GM21515 (cell line): Measurements from ENCODE around the gene STX10.
"Not testable (repeated sequence)": the region's sequence is repeated elsewhere in the genome, so short reads cannot be mapped to it uniquely, and the experiment has no call there.

ENCODE experiments used
- ATAC-seq: cut with Tn5 transposase; IDR thresholded peaks from one replicate; pipeline ENCODE4 v1.9.1; 2021; ENCODE audit not compliant: unreplicated experiment

Gene STX10

DNA sequence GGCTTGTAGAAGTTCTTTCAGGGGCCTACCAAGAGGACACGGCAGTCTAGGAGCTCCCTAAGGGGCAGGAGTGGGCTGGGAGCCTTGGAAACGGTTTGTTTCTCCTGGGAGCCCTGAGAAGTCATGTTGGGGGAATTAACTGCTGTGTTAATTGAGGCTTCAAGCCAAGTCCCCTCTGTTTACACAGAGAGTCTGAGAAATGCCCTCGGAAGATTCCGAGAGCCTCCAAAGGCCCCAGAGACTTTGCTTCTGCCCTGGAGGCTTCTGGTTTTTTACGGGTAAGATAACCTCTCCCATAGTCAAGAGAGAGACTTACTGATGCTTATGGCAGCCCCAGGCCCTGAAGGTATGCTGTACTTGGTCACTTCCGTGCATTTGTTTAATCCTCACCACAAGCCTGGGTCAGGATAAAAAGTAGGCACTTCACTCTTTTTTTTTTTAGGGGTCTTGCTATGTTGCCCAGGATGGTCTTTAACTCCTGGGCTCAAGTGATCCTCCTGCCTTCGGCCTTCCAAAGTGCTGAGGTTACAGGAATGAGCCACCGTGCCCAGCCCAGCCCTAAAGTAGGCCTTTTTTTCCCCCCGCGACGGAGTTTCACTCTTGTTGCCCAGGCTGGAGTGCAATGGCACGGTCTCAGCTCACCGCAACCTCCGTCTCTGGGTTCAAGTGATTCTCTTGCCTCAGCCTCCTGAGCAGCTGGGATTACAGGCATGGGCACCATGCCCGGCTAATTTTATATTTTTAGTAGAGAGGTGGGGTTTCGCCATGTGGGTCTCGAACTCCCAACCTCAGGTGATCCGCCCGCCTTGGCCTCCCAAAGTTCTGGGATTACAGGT, 15.2 kb upstream of the STX10 start:
- no peak for ATAC-seq

GRCh38 chr19:13164343-13165161, 14.4 kb upstream of the STX10 start:
- ATAC-seq = no peak

- ATAC-seq = no peak
Observed at GRCh38 chr19:13163609-13164342, 13.6 kb upstream of the STX10 start.

DNA sequence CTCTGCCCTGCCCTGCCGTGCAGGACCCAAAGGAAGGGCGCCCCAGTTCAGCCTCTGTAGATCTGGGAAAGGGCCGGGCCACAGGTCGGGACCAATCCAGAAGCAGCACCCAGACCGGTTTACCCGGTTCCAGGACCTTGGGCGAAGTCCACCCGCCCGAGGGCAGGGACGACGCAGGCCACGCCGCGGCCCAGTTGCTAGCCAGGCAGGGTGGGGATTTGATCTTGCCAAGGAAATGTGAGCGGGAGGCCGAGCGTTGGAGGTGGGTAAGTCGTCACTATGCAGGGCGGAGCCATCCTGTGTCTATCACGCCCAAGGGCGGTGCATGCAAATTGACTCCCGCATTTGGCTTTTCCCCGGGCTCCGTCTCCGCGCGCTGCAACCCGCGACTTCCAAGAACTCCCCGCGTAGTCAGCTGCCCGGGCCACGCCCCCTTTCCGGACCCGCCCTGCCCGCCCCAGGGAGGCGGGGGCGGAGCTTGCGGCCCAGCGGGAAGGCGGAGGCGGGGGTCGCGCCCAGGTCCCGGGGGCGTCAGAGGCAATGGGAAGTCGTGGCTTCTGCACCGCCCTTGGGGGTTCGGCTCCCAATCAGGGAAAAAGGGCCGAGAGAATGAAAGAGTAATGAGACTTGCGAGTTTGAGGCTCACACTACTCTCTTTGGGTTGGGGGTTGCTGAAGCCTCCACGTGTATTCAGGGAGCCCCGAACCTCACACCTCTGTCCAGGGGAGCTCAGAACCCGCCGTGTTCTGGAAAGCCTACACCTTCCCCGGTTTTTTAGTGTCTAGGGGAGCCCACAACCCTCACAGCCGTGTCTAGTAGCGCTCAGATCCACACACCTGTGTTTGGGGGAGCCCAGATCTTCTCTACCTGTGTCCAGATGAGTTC, 12.8 kb upstream of the STX10 start:
- ATAC-seq = peak; percentile 37

DNA sequence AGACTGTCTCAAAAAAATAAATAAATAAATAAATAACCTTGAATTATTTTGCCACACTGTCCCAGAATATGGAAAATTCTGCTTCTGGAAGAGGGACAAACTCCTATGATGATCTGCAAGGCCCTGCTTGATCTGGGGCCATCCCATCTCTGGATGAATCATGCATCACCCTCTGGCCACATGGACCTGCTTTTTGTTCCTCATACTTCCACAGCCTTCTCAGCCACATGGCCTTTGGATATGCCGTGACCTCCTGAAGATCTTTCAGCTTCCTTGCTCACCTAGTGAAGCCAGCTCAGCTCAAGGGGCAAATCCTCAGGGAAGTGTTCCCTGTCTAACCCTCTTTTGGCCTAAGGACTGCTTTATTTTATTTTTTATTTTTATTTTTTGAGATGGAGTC, 10.4 kb upstream of the STX10 start:
- no peak for ATAC-seq

GRCh38 chr19:13159713-13160112, 9.5 kb upstream of the STX10 start:
- ATAC-seq = no peak

DNA sequence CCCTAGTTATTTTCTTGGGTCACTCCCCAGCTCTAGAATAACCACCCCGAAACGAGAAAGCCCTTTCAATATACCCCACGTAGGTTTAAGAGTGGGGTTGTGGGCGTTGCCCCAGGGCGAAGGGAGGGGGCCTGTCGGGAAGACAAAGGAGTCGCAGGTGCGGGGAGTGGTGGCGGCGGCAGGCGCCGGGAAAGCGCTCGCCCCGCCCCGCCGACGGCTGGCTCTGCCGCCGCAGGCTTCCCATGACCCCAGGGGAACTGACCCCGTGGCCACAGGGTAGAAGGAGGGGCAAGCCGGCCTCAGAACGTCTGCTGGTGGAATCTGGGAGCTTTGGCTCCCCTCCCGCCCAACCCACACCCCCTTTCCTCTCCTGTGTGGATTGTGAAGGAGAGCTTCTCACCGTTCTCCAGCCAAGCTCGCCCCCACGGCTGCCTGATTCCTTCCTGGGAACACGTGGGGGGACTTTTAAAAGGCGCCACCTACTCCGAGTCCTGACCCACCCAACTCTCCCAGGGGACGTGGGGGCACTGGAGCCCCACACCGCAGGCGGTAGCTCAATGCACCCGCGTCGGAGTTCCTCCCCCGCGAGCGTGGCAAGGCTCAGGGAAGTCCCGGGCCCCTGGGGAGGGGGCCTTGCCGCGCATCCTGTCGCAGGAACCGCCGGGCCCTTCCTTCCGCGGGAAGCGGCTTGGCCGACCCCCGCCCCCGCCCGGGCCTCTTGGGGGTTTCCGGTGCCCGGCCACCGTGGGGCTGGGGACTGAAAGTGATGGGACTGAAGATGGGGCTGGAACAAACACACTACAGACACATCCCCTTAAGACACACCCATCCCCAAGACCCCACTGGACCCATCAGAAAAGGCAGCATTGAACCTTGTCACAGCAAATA, 5.5 kb upstream of the STX10 start:
- no peak for ATAC-seq

GRCh38 chr19:13154911-13155471, 4.8 kb upstream of the STX10 start:
- no peak for ATAC-seq

- ATAC-seq = no peak
Observed at GRCh38 chr19:13154241-13154778, 4.1 kb upstream of the STX10 start.

DNA sequence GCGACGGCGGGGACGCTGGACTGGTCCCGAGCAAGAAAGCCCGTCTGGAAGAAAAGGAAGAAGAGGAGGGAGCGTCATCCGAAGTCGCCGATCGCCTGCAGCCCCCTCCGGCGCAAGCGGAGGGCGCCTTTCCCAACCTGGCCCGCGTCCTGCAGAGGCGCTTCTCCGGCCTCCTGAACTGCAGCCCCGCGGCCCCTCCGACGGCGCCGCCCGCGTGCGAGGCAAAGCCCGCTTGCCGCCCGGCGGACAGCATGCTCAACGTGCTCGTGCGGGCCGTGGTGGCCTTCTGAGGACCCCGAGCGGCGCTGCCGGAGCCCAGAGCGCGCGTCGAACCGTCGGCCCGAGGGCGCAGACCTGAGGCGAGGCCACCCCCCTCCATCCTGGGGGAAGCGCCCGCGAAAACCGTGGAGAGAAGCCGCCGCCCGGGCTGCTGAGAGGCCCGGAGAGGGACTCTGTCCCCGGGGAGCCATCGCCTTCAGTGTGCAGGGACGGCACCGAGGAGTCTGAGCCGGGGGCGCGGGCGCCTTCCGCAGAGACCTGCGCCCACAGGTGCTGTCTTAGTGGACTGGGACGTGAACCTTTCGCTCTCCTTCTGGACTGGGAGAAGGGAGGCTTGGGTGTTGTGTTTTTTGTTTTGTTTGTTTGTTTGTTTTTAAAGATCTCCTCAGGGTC, 3.5 kb upstream of the STX10 start:
- ATAC-seq = no peak

DNA sequence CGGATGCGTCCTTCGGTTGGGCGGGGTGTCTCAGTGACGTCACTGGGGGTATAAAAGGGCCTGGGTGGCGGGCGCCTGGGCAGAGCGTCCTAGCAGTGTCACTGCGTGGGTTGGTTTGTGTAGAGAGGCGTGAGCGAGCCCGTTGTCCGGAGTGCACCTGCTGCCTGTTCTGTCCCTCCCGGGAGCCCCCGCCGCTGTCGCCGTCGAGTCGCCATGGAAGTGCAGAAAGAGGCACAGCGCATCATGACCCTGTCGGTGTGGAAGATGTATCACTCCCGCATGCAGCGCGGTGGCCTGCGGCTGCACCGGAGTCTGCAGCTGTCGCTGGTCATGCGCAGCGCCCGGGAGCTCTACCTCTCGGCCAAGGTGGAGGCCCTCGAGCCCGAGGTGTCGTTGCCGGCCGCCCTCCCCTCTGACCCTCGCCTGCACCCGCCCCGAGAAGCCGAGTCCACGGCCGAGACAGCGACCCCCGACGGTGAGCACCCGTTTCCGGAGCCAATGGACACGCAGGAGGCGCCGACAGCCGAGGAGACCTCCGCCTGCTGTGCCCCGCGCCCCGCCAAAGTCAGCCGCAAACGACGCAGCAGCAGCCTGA, 2.9 kb upstream of the STX10 start:
- ATAC-seq = peak; percentile 30

DNA sequence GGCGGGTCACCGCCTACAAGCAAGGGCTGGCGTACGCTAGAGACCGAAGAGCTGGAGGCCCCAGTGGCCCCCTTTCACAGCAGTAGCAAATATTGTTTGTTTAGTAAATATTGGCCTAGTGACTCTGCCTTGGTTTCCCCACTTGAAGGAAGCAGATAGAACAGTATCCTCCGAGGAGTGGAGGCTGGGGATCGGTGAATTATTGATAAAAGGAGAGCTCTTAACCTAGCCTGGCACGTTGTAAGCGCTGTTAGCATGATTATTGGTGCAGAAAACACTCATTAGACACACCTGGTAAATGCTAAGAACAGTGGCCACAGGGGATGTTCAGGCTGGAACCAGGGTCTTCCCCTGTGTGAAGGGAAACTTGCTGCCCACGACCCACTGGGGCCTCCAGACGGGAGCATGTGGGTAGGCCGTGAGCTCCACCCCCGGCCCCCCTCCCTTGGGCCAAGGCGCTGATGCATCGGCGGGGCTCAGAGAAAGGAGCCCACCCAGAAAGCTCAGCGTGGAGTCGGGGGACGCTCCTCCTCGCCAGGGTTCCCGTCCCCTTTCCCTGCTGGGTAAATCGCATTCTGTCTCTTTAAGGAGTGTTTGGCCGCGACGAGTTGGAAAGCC, 2.3 kb upstream of the STX10 start:
- peak; percentile 7 for ATAC-seq

- peak; percentile 35 for ATAC-seq
Observed at GRCh38 chr19:13151605-13152355, 1.6 kb upstream of the STX10 start.

DNA sequence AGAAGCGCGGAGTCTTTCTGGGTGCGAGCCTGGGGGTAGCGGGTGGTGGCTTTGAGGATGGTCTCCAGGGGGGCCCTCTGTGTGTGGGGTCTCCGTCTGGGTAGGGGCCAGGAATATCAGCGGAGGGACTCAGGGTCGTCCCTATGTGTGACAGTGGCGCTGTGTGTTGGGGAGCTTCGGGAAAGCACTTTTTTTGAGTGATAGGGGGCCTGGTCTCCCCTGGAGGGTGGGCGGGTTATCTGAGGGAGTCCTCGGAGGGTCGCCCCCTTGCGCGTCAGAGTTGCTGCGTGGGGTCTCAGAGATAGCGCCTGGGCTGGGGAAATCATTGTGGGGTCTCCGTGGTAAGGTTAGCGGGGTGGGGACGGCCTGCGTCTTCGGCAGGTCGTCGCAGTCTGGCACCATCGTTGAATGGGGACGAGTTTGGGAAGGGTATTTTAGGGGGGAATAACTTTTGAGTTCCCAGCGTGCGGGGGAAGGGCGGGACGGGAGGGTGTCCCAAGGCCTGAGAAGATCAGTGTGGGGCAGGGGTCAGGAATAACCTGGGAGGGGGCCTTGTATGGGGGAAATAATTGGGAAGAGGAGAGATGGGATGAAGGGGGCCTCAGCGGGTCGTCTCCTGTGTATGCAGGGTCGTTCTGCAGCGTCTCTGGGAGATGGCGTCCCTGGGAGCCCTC, 893 bp upstream of the STX10 start:
- no peak for ATAC-seq

- no peak for ATAC-seq
Observed at GRCh38 chr19:13149628-13150186, 468 bp downstream of the STX10 start.

DNA sequence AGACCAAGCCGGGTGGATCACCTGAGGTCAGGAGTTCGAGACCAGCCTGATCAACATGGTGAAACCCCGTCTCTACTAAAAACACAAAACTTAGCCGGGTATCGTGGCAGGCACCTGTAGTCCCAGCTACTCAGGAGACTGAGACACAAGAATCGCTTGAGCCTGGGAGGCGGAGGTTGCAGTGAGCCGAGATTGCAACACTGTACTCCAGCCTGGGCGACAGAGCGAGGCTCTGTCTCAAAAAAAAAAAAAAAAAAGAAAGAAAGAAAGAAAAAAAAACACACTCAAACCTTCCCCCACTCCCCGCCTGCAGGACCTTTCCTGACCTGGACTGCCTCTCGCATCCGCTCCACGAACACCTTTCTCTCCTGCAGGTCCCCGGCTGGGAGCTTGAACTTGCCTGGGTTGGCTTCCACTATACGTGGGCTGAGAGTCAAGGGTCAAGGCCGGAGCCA, 975 bp downstream of the STX10 start:
- ATAC-seq = not testable (repeated sequence)
